PC-3 (cell line): ENCODE data around the gene L3MBTL4. TPM values are rescaled to one million over a fixed set of nuclear protein-coding genes. Genes with fewer than 3 reads are reported as not detected.

Experiments
- ATAC-seq: fragments of 200-7000 bp; cut with Tn5 transposase; 2 replicates; pipeline ENCODE4 v1.9.1; 2020; ENCODE audit warnings: mild to moderate bottlenecking, moderate library complexity
- BruUV-seq: library from RNA; stranded (reverse); fragments of 400-500 nt; replicated peaks from 2 replicates; lab custom pipeline; 2021; lab: Mats Ljungman, UMichigan
- CTCF ChIA-PET: fragments of 300-600 bp; sonication (Branson Sonifier 250); formaldehyde crosslinking; loops from one replicate; lab custom pipeline; 2022; ENCODE audit warnings: antibody characterized with exemption; lab: Charles Lee
- POLR2A ChIA-PET: fragments of 300-600 bp; sonication (Branson Sonifier 250); formaldehyde crosslinking; loops from one replicate; lab custom pipeline; 2022; ENCODE audit warnings: antibody characterized with exemption; ENCODE audit not compliant: unreplicated experiment; lab: Charles Lee
- DNase-seq: peaks from one replicate; pipeline ENCODE4 v3.0.0-alpha.2; 2015
- H2AFZ ChIP-seq: fragments of 300-600 bp; sonication (generic); 2 replicates; pipeline ENCODE4 v1.6.0; 2016; ENCODE audit warnings: antibody characterized with exemption, low read length
- H3F3A ChIP-seq: fragments of 300-600 bp; sonication (generic); one replicate; pipeline ENCODE4 v1.6.0; 2017; ENCODE audit warnings: antibody characterized with exemption, low read length, control low read depth, mild to moderate bottlenecking; ENCODE audit not compliant: unreplicated experiment
- H3K27ac ChIP-seq: fragments of 300-600 bp; sonication (generic); 2 replicates; pipeline ENCODE4 v1.5.1; 2016; ENCODE audit warnings: mild to moderate bottlenecking, low read length
- H3K27me3 ChIP-seq: fragments of 300-600 bp; sonication (generic); 2 replicates; pipeline ENCODE4 v1.6.1; 2016; ENCODE audit warnings: low read length, mixed read lengths
- H3K36me3 ChIP-seq: fragments of 300-600 bp; sonication (generic); 2 replicates; pipeline ENCODE4 v1.6.1; 2016; ENCODE audit warnings: low read depth, mixed run types, low read length, mixed read lengths
- H3K4me1 ChIP-seq: fragments of 300-600 bp; sonication (generic); 2 replicates; pipeline ENCODE4 v1.5.1; 2016; ENCODE audit warnings: low read length; ENCODE audit not compliant: insufficient read depth
- H3K4me2 ChIP-seq: fragments of 300-600 bp; sonication (generic); 2 replicates; pipeline ENCODE4 v1.6.0; 2016; ENCODE audit warnings: low read length
- H3K4me3 ChIP-seq: fragments of 300-600 bp; sonication (generic); 2 replicates; pipeline ENCODE4 v1.5.1; 2016; ENCODE audit warnings: mild to moderate bottlenecking, low read length, mixed read lengths
- H3K79me2 ChIP-seq: fragments of 300-600 bp; sonication (generic); 2 replicates; pipeline ENCODE4 v1.6.1; 2017; ENCODE audit warnings: low read length, mixed read lengths
- H3K9ac ChIP-seq: fragments of 300-600 bp; sonication (generic); 2 replicates; pipeline ENCODE4 v1.6.0; 2016; ENCODE audit warnings: mild to moderate bottlenecking, low read length
- H3K9me2 ChIP-seq: fragments of 300-600 bp; sonication (generic); replicated peaks from 2 replicates; pipeline ENCODE4 v1.6.1; 2016; ENCODE audit warnings: mixed run types, low read length, mixed read lengths
- H3K9me3 ChIP-seq: fragments of 300-600 bp; sonication (generic); 2 replicates; pipeline ENCODE4 v1.6.1; 2016; ENCODE audit warnings: low read length, mixed read lengths
- H4K20me1 ChIP-seq: fragments of 300-600 bp; sonication (generic); 2 replicates; pipeline ENCODE4 v1.6.1; 2016; ENCODE audit warnings: low read length, mixed read lengths
- EZH2 ChIP-seq: fragments of 300-600 bp; sonication (generic); IDR thresholded peaks from one replicate; pipeline ENCODE4 v1.6.1; 2017; ENCODE audit warnings: antibody characterized with exemption, mild to moderate bottlenecking, low read length; ENCODE audit not compliant: unreplicated experiment
- EZH2phosphoT487 ChIP-seq: fragments of 300-600 bp; sonication (generic); IDR thresholded peaks from 2 replicates; pipeline ENCODE4 v1.6.1; 2018; ENCODE audit warnings: mild to moderate bottlenecking, antibody characterized with exemption, low read length, borderline replicate concordance
- intact Hi-C: fragments of 100-400 bp; cut with micrococcal nuclease; formaldehyde crosslinking; loops from 2 replicates; pipeline ENCODE4 v1.9.0; 2023
- total RNA-seq: library from RNA; depleted of rRNA; stranded (reverse); fragments of >200 nt; gene quantifications from 2 replicates; pipeline ENCODE4 v1.2.3, GENCODE V29; 2014
- TF ChIP-seq, protein P1 (sequence below): fragments of 300-600 bp; sonication (generic); conservative IDR thresholded peaks from 2 replicates; pipeline ENCODE4 v1.5.1; 2017; ENCODE audit warnings: antibody characterized with exemption, low read depth, mild to moderate bottlenecking, low read length

L3MBTL4 gene
- total RNA-seq, 1 experiment from 2014 or later: 0.47 TPM

DNA sequence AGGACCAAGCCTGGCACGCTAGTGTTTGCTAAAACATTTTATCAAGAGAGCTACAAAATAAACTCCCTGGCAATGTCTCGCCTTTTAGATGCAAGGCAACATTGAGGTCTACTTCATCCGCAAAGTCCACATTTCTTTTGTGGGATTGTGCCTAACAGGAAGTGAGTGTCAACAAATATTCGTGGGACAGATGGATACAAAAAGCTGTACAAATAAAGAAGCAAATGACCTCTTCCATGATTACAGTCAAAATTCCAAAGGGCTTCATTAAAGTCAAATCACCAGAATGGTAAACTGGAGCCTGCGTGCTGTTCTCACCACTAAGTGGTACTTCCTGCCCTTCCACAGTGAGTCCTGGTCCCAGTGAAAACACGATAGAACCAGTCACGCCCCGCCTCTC lies 40.4 kb downstream of the L3MBTL4 start:
- DNase-seq: no peak
- BruUV-seq: no TSS peak
- CTCF ChIA-PET: no interaction called here

DNA sequence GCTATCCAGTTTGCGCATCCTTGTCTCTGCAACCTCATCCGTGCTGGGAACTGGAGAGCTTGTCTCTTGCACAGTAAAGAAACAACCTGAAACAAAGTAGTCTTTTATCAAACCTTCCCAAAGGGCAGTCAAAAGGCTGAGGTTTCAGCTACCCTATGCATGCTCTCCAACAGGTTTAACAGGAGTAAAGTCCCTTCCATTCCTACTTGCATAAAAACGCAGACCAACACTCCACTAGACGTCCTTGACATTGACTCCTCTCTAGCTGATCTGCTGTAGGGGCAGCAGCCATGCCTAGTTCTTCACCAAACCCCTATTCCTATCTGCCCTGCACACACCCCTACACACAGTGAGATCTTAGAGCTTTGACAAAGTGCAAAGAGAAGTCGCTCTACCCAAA lies 41.5 kb downstream of the L3MBTL4 start:
- no peak overlapping the region for H2AFZ ChIP-seq
- POLR2A ChIA-PET: no interaction called here
- CTCF ChIA-PET: no interaction called here
- no peak overlapping the region for H3K9ac ChIP-seq
- peaks cover 5% of the 10 kb centered on the region; the same call in 1 of the 2 replicates for H3K4me1 ChIP-seq
- TF ChIP-seq EZH2: no peak
- no peak for TF ChIP-seq EZH2phosphoT487
- TF ChIP-seq, protein P1, sequence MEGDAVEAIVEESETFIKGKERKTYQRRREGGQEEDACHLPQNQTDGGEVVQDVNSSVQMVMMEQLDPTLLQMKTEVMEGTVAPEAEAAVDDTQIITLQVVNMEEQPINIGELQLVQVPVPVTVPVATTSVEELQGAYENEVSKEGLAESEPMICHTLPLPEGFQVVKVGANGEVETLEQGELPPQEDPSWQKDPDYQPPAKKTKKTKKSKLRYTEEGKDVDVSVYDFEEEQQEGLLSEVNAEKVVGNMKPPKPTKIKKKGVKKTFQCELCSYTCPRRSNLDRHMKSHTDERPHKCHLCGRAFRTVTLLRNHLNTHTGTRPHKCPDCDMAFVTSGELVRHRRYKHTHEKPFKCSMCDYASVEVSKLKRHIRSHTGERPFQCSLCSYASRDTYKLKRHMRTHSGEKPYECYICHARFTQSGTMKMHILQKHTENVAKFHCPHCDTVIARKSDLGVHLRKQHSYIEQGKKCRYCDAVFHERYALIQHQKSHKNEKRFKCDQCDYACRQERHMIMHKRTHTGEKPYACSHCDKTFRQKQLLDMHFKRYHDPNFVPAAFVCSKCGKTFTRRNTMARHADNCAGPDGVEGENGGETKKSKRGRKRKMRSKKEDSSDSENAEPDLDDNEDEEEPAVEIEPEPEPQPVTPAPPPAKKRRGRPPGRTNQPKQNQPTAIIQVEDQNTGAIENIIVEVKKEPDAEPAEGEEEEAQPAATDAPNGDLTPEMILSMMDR: no peak
- H4K20me1 ChIP-seq: no peaks in the 10 kb centered on the region
- DNase-seq: no peak
- no peaks in the 10 kb centered on the region for H3K36me3 ChIP-seq
- H3F3A ChIP-seq: no peaks in the 10 kb centered on the region
- BruUV-seq: no TSS peak
- no peak overlapping the region for H3K4me3 ChIP-seq
- no peak overlapping the region for H3K27ac ChIP-seq
- no peaks in the 10 kb centered on the region for H3K9me2 ChIP-seq
- H3K79me2 ChIP-seq: no peaks in the 10 kb centered on the region
- no peak for ATAC-seq
- H3K9me3 ChIP-seq: no peaks in the 10 kb centered on the region
- H3K27me3 ChIP-seq: no peaks in the 10 kb centered on the region
- H3K4me2 ChIP-seq: no peak overlapping the region
- intact Hi-C loops: no loop called here

More for the DNA sequence above, 40.4 kb downstream of the L3MBTL4 start:
- Histone ChIP-seq H3K4me2 (no peak overlapping the region), H4K20me1 (no peaks in the 10 kb centered on the region), H3K4me1 (peaks cover 5% of the 10 kb centered on the region; the same call in 1 of the 2 replicates), H3K9me3 (no peaks in the 10 kb centered on the region), H3K79me2 (no peaks in the 10 kb centered on the region), H2AFZ (no peak overlapping the region), H3F3A (no peaks in the 10 kb centered on the region), H3K27me3 (no peaks in the 10 kb centered on the region), H3K9ac (no peak overlapping the region), H3K27ac (no peak overlapping the region), H3K9me2 (no peaks in the 10 kb centered on the region), H3K4me3 (no peak overlapping the region), H3K36me3 (no peaks in the 10 kb centered on the region)
- TF ChIP-seq, protein P1: no peak
- TF ChIP-seq EZH2phosphoT487 (no peak), EZH2 (no peak)
- intact Hi-C loops: no loop called here
- no peak for ATAC-seq
- POLR2A ChIA-PET: no interaction called here

DNA sequence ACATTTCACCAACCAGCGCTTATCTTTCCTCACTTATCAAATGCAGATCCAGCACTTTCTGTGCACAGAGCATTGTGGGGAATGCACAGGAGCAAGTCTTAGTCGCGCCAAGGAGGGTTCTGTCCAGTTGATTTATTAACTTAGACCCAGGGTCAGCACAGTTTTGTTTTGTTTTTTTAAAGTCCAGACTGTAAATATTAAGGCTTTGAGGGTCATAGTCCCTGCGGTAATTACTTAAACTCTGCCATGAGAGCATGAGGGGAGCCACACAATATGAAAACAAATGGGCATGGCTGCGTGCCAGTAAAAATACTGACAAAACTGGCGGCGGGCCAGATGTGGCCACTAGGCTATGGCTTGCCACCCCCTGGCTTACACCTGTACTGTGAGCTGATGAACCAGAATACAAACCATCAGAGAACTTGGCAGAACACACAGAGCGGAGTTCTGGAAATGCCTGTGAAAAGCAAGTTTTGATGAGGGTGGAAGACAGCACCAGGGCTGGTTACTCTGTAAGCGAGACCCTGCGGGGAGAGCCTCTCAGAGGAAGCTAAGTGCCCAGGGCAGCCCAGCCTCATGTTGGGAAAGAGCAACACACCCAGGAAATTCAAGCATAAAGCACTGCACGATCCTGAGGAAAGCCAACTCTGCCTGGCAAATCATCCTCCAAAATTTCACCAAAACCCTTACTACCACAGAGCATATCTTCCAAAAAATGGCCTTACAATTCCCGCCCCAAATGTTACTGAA lies 43.6 kb downstream of the L3MBTL4 start:
- DNase-seq: peak; percentile 46
- CTCF ChIA-PET: no interaction called here
- no TSS peak for BruUV-seq

More for the DNA sequence above, 43.6 kb downstream of the L3MBTL4 start:
- H3K4me1 ChIP-seq: no peaks in the 10 kb centered on the region
- no peaks in the 10 kb centered on the region for H3K36me3 ChIP-seq
- no peaks in the 10 kb centered on the region for H3K9me2 ChIP-seq
- no peaks in the 10 kb centered on the region for H3K79me2 ChIP-seq
- no peak overlapping the region for H3K27ac ChIP-seq
- H3K9ac ChIP-seq: no peak overlapping the region
- ATAC-seq: no peak
- no peaks in the 10 kb centered on the region for H3K27me3 ChIP-seq
- H3K9me3 ChIP-seq: no peaks in the 10 kb centered on the region
- no peaks in the 10 kb centered on the region for H4K20me1 ChIP-seq
- POLR2A ChIA-PET: interaction anchor here (0.6 kb wide), 1 partner anchor 28 kb away, joined by 3 read pairs; no protein-coding TSS in a partner anchor
- H3K4me2 ChIP-seq: no peak overlapping the region
- H2AFZ ChIP-seq: no peak overlapping the region
- no peak overlapping the region for H3K4me3 ChIP-seq
- intact Hi-C loops: no loop called here
- no peaks in the 10 kb centered on the region for H3F3A ChIP-seq
- no peak for TF ChIP-seq EZH2phosphoT487
- TF ChIP-seq EZH2: no peak
- TF ChIP-seq, protein P1: no peak
